HepG2 (cell line): ENCODE results near the gene RNF183. TPM values are rescaled to one million over a fixed set of nuclear protein-coding genes. Genes with fewer than 3 reads are reported as not detected.

ENCODE experiments used
- ETV5 ChIP-seq: IDR thresholded peaks from 2 replicates; pipeline ENCODE4 v1.6.1; 2018; ENCODE audit warnings: missing biosample characterization, missing genetic modification reagents, inconsistent platforms, borderline replicate concordance
- ETV6 ChIP-seq: sonication (generic); formaldehyde crosslinking; conservative IDR thresholded peaks from 2 replicates; pipeline ENCODE4 v1.4.0; 2020; ENCODE audit warnings: missing genetic modification reagents
- FOSL2 ChIP-seq: sonication (generic); formaldehyde crosslinking; IDR thresholded peaks from 2 replicates; pipeline ENCODE4 v1.4.0; 2020; ENCODE audit warnings: missing genetic modification reagents
- IKZF1 ChIP-seq: fragments of 450-650 bp; IDR thresholded peaks from 2 replicates; pipeline ENCODE4 v1.7.1; 2016
- LBX2 ChIP-seq: sonication (generic); formaldehyde crosslinking; IDR thresholded peaks from 2 replicates; pipeline ENCODE4 v1.5.0; 2020; ENCODE audit warnings: missing genetic modification reagents, mild to moderate bottlenecking, borderline replicate concordance
- MAFK ChIP-seq, 2 experiments: IDR thresholded peaks in 1 of 2; conservative IDR thresholded peaks in 1 of 2; 2 replicates each; pipeline ENCODE4 v1.6.1; 2011; ENCODE audit warnings: improper control_type of control experiment in 2 of 2, low read length in 2 of 2
- MXI1 ChIP-seq: IDR thresholded peaks from 3 replicates; pipeline ENCODE4 v1.6.1; 2012; ENCODE audit warnings: low read depth, low read length, inconsistent platforms, borderline replicate concordance
- NKX3-1 ChIP-seq: sonication (generic); formaldehyde crosslinking; IDR thresholded peaks from 2 replicates; pipeline ENCODE4 v1.5.0; 2020; ENCODE audit warnings: missing genetic modification reagents
- PBX3 ChIP-seq: sonication (generic); formaldehyde crosslinking; IDR thresholded peaks from 2 replicates; pipeline ENCODE4 v1.8.1; 2023; ENCODE audit warnings: missing genetic modification reagents, inconsistent platforms, borderline replicate concordance
- RFXAP ChIP-seq: sonication (generic); formaldehyde crosslinking; IDR thresholded peaks from 2 replicates; pipeline ENCODE4 v1.4.0; 2020; ENCODE audit warnings: missing genetic modification reagents, borderline replicate concordance
- SRSF1 ChIP-seq: fragments of 200-400 bp; formaldehyde crosslinking; optimal IDR thresholded peaks from 2 replicates; pipeline ENCODE3; 2017; ENCODE audit warnings: mild to moderate bottlenecking, low read depth, low read length, moderate library complexity
- THYN1 ChIP-seq: sonication (generic); formaldehyde crosslinking; IDR thresholded peaks from 2 replicates; pipeline ENCODE4 v1.8.1; 2023; ENCODE audit warnings: low read depth, mild to moderate bottlenecking, moderate library complexity, missing genetic modification reagents, borderline replicate concordance
- ZNF34 ChIP-seq: sonication (generic); formaldehyde crosslinking; IDR thresholded peaks from 2 replicates; pipeline ENCODE4 v1.4.0; 2020; ENCODE audit warnings: mild to moderate bottlenecking, missing genetic modification reagents, borderline replicate concordance
- ZNF350 ChIP-seq: sonication (generic); formaldehyde crosslinking; IDR thresholded peaks from 2 replicates; pipeline ENCODE4 v1.4.0; 2020; ENCODE audit warnings: mild to moderate bottlenecking, low read depth, missing genetic modification reagents, borderline replicate concordance
- ZNF460 ChIP-seq: sonication (generic); formaldehyde crosslinking; IDR thresholded peaks from 2 replicates; pipeline ENCODE4 v1.5.1; 2020; ENCODE audit warnings: missing genetic modification reagents, mild to moderate bottlenecking, borderline replicate concordance
- ZNF615 ChIP-seq: sonication (generic); formaldehyde crosslinking; IDR thresholded peaks from 2 replicates; pipeline ENCODE4 v1.5.0; 2020; ENCODE audit warnings: mild to moderate bottlenecking, missing genetic modification reagents, borderline replicate concordance
- ZNF652 ChIP-seq: IDR thresholded peaks from 2 replicates; pipeline ENCODE4 v1.6.1; 2016; ENCODE audit warnings: low read depth, borderline replicate concordance
- ZNF768 ChIP-seq: sonication (generic); formaldehyde crosslinking; IDR thresholded peaks from 2 replicates; pipeline ENCODE4 v1.4.0; 2020; ENCODE audit warnings: missing genetic modification reagents
- ZNF792 ChIP-seq: IDR thresholded peaks from 2 replicates; pipeline ENCODE4 v1.6.1; 2016
- polyA plus RNA-seq, 8 experiments: library from polyadenylated mRNA; depleted of rRNA in 3 of 8; stranded (reverse) in 7 of 8; unstranded in 1 of 8; fragments of >200 nt; fragmentation: Illumina TruSeq in 4 of 8; extraction: Trizol in 4 of 8; gene quantifications; 2 replicates each; pipeline versions ENCODE4 v1.2.1 to v1.2.3, GENCODE V29; 2011 to 2016; ENCODE audit warnings: low read depth in 4 of 8, missing spikeins in 1 of 8, mixed read lengths in 1 of 8; ENCODE audit not compliant: insufficient read depth in 1 of 8
- total RNA-seq, 5 experiments: library from RNA; depleted of rRNA; stranded (reverse); fragments of >200 nt; fragmentation: Illumina TruSeq; extraction: Trizol; gene quantifications; 2 replicates each; pipeline ENCODE4 v1.2.3, GENCODE V29; 2016; ENCODE audit warnings: low read depth in 1 of 5
- TF ChIP-seq, protein P1 (sequence below): IDR thresholded peaks from 2 replicates; pipeline ENCODE4 v1.6.1; 2016; ENCODE audit warnings: low read depth, missing genetic modification reagents, missing compliant biosample characterization
- TF ChIP-seq, protein P2 (sequence below): IDR thresholded peaks from 2 replicates; pipeline ENCODE4 v1.6.1; 2016

Gene RNF183
- total and polyA plus RNA-seq, 2 of the 13 experiments (the other 11 are each of a cell fraction or from before 2014, with no cell fraction given) = 0.13 to 6.5 TPM

- TF ChIP-seq ZNF350 (CRISPR knock-in tag) (no peak), ETV6 (no peak), RFXAP (CRISPR knock-in tag) (no peak), ZNF615 (CRISPR knock-in tag) (no peak), ZNF34 (CRISPR knock-in tag) (no peak), IKZF1 (no peak), THYN1 (CRISPR knock-in tag) (no peak), ZNF652 (CRISPR knock-in tag) (no peak), SRSF1 (no peak), MAFK (conservative IDR thresholded peaks at IDR 0.05 in 1 of 2, IDR thresholded peaks at IDR 0.05 in 1 of 2; ENCODE audit: low read length in 2 of 2) (peak in 1 of 2 experiments; percentile 52; a peak in 1 of 4 replicates), LBX2 (CRISPR knock-in tag) (no peak), ETV5 (CRISPR knock-in tag) (peak; percentile 45; the same call in 1 of the 2 replicates), FOSL2 (CRISPR knock-in tag) (peak; percentile 90), ZNF460 (no peak), PBX3 (no peak), ZNF792 (CRISPR knock-in tag) (no peak), NKX3-1 (CRISPR knock-in tag) (no peak), MXI1 (no peak), ZNF768 (CRISPR knock-in tag) (no peak)
- TF ChIP-seq, protein P1, sequence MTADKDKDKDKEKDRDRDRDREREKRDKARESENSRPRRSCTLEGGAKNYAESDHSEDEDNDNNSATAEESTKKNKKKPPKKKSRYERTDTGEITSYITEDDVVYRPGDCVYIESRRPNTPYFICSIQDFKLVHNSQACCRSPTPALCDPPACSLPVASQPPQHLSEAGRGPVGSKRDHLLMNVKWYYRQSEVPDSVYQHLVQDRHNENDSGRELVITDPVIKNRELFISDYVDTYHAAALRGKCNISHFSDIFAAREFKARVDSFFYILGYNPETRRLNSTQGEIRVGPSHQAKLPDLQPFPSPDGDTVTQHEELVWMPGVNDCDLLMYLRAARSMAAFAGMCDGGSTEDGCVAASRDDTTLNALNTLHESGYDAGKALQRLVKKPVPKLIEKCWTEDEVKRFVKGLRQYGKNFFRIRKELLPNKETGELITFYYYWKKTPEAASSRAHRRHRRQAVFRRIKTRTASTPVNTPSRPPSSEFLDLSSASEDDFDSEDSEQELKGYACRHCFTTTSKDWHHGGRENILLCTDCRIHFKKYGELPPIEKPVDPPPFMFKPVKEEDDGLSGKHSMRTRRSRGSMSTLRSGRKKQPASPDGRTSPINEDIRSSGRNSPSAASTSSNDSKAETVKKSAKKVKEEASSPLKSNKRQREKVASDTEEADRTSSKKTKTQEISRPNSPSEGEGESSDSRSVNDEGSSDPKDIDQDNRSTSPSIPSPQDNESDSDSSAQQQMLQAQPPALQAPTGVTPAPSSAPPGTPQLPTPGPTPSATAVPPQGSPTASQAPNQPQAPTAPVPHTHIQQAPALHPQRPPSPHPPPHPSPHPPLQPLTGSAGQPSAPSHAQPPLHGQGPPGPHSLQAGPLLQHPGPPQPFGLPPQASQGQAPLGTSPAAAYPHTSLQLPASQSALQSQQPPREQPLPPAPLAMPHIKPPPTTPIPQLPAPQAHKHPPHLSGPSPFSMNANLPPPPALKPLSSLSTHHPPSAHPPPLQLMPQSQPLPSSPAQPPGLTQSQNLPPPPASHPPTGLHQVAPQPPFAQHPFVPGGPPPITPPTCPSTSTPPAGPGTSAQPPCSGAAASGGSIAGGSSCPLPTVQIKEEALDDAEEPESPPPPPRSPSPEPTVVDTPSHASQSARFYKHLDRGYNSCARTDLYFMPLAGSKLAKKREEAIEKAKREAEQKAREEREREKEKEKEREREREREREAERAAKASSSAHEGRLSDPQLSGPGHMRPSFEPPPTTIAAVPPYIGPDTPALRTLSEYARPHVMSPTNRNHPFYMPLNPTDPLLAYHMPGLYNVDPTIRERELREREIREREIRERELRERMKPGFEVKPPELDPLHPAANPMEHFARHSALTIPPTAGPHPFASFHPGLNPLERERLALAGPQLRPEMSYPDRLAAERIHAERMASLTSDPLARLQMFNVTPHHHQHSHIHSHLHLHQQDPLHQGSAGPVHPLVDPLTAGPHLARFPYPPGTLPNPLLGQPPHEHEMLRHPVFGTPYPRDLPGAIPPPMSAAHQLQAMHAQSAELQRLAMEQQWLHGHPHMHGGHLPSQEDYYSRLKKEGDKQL (CRISPR knock-in tag) = no peak
- TF ChIP-seq, protein P2, sequence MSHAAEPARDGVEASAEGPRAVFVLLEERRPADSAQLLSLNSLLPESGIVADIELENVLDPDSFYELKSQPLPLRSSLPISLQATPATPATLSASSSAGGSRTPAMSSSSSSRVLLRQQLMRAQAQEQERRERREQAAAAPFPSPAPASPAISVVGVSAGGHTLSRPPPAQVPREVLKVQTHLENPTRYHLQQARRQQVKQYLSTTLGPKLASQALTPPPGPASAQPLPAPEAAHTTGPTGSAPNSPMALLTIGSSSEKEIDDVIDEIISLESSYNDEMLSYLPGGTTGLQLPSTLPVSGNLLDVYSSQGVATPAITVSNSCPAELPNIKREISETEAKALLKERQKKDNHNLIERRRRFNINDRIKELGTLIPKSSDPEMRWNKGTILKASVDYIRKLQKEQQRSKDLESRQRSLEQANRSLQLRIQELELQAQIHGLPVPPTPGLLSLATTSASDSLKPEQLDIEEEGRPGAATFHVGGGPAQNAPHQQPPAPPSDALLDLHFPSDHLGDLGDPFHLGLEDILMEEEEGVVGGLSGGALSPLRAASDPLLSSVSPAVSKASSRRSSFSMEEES = no peak
These were observed 24.3 kb downstream of the RNF183 start (continued) for GRCh38 chr9:113278840-113279239.
